Vagina (tissue), 2 donors: Measurements from ENCODE around the gene RPS25. TPM values are rescaled to one million over a fixed set of nuclear protein-coding genes. Genes with fewer than 3 reads are reported as not detected.
"Not testable (repeated sequence)": the region's sequence is repeated elsewhere in the genome, so short reads cannot be mapped to it uniquely, and the experiment has no call there.

Experiments used
- DNase-seq, 2 donors: peaks; one replicate each; pipeline ENCODE4 v3.0.0-alpha.2; 2017; ENCODE audit errors: extremely low spot score in 2 of 2
- H3K27ac ChIP-seq: fragments of 200-600 bp; sonication (generic); one replicate; pipeline ENCODE4 v1.5.1; 2019
- H3K27me3 ChIP-seq: fragments of 200-600 bp; sonication (generic); one replicate; pipeline ENCODE4 v1.5.1; 2019
- H3K36me3 ChIP-seq, 2 donors: fragments of 200-600 bp; sonication (generic); one replicate each; pipeline ENCODE4 v1.5.1; 2017 to 2019
- H3K4me1 ChIP-seq: fragments of 200-600 bp; sonication (generic); one replicate; pipeline ENCODE4 v1.5.1; 2019
- H3K4me3 ChIP-seq, 2 donors: fragments of 200-600 bp; sonication (generic); 1 replicate in 1 of 2; 2 replicates in 1 of 2; pipeline ENCODE4 v1.5.1; 2016 to 2019
- H3K9me3 ChIP-seq: fragments of 200-600 bp; sonication (generic); one replicate; pipeline ENCODE4 v1.5.1; 2019
- POLR2A ChIP-seq, 2 donors: fragments of 450-650 bp; IDR thresholded peaks; one replicate each; pipeline ENCODE4 v1.6.1; 2017; ENCODE audit warnings: antibody characterized with exemption in 2 of 2, mild to moderate bottlenecking in 2 of 2, moderate library complexity in 2 of 2
- POLR2AphosphoS5 ChIP-seq, 2 donors: sonication (generic); formaldehyde crosslinking; IDR thresholded peaks; one replicate each; pipeline ENCODE4 v1.9.0; 2017; ENCODE audit warnings: antibody characterized with exemption in 2 of 2, mild to moderate bottlenecking in 2 of 2, low read depth in 1 of 2; ENCODE audit not compliant: insufficient read depth in 1 of 2
- intact Hi-C: fragments of 100-400 bp; cut with DNase I; formaldehyde crosslinking; loops from one replicate; pipeline ENCODE4 v1.15.1; 2023
- total RNA-seq: library from RNA; depleted of rRNA; stranded (reverse); fragments of >200 nt; gene quantifications from one replicate; pipeline ENCODE4 v1.2.3, GENCODE V29; 2016
- TF ChIP-seq, protein P1 (sequence below), 3 experiments: fragments of 450-650 bp in 2 of 3; fragments of 200-600 bp in 1 of 3; sonication (generic) in 1 of 3; IDR thresholded peaks; one replicate each; pipeline ENCODE4 v1.5.1; 2017 to 2019; ENCODE audit warnings: antibody characterized with exemption in 3 of 3, mild to moderate bottlenecking in 2 of 3, moderate library complexity in 2 of 3

RPS25 gene
- total RNA-seq, 1 donor from 2014 or later = 1,843 TPM

DNA sequence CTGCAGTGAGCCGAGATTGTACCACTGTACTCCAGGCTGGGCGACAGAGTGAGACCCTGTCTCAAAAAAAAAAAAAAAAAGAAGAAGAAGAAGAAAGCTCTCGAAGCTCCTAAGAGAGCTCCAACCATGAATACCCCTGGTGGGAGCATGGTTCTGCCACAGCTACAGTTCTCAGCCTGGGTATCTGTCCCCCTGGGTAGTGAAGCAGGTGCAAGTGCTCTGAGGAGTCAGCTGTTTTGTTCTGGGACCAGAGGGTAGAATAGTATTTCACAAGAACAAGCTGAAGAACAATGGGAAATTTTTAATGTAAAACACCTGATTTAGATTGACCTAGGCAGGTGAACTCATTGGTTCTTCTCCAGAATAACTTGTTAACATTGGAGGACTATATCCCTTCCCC lies 43.1 kb upstream of the RPS25 start:
- DNase-seq = no peak
- Histone ChIP-seq H3K4me3 (no peak overlapping the region), H3K4me1 (peaks cover 27% of the 10 kb centered on the region), H3K27me3 (no peaks in the 10 kb centered on the region), H3K9me3 (no peaks in the 10 kb centered on the region), H3K36me3 (no peaks in the 10 kb centered on the region), H3K27ac (no peak overlapping the region)
- intact Hi-C loops = no loop called here
- TF ChIP-seq POLR2AphosphoS5 (IDR thresholded peaks at IDR 0.05; ENCODE audit: insufficient read depth in 1 of 2, low read depth in 1 of 2) = no peak
- TF ChIP-seq, protein P1, sequence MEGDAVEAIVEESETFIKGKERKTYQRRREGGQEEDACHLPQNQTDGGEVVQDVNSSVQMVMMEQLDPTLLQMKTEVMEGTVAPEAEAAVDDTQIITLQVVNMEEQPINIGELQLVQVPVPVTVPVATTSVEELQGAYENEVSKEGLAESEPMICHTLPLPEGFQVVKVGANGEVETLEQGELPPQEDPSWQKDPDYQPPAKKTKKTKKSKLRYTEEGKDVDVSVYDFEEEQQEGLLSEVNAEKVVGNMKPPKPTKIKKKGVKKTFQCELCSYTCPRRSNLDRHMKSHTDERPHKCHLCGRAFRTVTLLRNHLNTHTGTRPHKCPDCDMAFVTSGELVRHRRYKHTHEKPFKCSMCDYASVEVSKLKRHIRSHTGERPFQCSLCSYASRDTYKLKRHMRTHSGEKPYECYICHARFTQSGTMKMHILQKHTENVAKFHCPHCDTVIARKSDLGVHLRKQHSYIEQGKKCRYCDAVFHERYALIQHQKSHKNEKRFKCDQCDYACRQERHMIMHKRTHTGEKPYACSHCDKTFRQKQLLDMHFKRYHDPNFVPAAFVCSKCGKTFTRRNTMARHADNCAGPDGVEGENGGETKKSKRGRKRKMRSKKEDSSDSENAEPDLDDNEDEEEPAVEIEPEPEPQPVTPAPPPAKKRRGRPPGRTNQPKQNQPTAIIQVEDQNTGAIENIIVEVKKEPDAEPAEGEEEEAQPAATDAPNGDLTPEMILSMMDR (IDR thresholded peaks at IDR 0.05) = no peak
- TF ChIP-seq POLR2A (IDR thresholded peaks at IDR 0.05) = no peak

DNA sequence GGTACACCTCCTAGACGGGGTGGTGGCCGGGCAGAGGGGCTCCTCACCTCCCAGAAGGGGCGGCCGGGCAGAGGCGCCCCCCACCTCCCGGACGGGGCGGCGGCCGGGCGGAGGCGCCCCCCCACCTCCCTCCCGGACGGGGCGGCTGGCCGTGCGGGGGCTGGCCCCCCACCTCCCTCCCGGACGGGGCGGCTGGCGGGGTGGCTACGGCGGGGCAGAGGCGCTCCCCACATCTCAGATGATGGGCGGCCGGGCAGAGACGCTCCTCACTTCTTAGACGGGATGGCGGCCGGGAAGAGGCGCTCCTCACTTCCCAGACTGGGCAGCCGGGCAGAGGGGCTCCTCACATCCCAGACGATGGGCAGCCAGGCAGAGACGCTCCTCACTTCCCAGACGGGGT lies 41.0 kb upstream of the RPS25 start:
- Histone ChIP-seq H3K4me1 (peaks cover 38% of the 10 kb centered on the region), H3K36me3 (peaks cover 0 to 11% of the 10 kb centered on the region in 2 donors)
- H3K9me3 ChIP-seq, intact Hi-C loops, H3K4me3 ChIP-seq, H3K27me3 ChIP-seq, DNase-seq, H3K27ac ChIP-seq: not testable (repeated sequence)

DNA sequence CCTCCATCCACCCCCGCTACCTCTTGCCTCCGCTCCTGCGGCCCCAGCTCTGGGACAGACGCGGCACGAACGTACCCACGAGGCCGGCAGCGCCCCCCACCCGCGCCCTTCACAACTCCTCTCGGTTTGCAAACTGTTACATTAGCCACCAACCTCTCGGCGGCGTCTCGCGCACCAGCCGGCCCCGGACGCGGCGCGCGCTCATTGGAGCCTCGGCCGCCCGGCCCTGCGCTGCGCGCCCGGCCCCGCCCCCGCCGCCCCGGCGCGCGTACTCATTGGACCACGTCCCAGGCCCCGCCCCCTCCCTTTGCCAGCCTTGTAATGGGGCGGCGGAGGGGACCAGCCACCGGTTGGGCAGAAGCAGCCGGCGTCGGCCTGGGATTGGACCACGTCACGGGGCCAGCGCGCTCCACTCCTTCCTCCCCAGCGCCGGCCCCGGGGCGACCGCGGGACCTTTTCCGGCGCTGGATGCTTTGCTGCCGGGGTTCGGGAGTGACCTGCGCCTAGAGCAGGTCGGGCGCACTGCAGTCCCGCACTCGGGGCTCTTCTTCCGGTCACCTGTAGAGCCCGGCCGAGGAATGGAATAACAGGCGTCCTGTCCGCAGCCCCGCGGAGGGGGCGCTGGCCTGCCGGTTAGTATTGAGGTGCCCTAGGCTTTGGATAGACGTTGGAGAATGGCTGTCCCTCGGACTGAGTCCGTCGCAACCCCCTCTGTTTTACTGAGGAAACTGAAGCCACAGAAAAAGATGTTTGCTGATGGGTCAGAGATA lies 39.0 kb upstream of the RPS25 start, which contains the start of gene HYOU1:
HYOU1 (minus strand) TSS at position 206 of the 770 bp plus-strand sequence. CDS start 1,045 bp downstream, outside the sequence.
- Histone ChIP-seq H3K9me3 (no peaks in the 10 kb centered on the region), H3K27ac (peak within 1 kb of the TSS; percentile 72), H3K36me3 (peaks cover 0 to 30% of the 10 kb centered on the region in 2 donors), H3K27me3 (no peaks in the 10 kb centered on the region), H3K4me1 (peaks cover 28% of the 10 kb centered on the region), H3K4me3 (peak within 1 kb of the TSS; percentile 83 to 88)
- DNase-seq = peak in 1 of 2 donors; percentile 97
- intact Hi-C loops = no loop called here
- peak in 1 of 2 donors; percentile 79 for TF ChIP-seq POLR2A (IDR thresholded peaks at IDR 0.05)
- TF ChIP-seq, protein P1 (IDR thresholded peaks at IDR 0.05) = no peak
- peak; percentile 65 to 81 for TF ChIP-seq POLR2AphosphoS5 (IDR thresholded peaks at IDR 0.05; ENCODE audit: insufficient read depth in 1 of 2, low read depth in 1 of 2)

DNA sequence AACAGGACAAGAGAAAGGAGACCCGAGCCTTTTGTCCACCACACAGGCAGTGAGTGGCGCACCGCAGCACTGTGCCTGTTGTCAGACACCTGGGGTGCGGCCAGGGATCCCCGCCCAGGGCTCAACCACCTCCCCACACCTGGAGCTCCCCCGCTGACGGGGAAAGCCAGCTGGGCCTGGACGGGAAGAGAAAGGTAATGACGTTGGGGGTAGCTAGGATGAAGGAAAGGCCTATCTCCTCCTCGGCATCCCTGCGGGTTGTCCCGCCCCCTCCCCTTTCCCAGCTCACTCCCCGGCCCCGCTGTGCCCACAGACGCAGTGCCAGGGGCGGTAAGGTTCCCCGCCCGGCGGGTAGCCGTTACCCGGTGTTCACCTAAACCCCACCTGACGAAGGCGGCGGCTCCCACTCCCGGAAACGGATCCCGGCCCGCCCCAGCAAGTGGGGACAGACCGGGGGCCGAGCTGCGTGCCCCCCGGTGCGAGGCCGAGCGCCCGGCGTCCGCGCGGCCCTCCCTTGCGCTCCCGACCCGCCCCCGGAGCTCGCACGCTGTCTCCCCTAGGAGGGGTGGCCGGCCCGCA lies 38.4 kb upstream of the RPS25 start:
- intact Hi-C loops = no loop called here
- no peak for TF ChIP-seq POLR2A (IDR thresholded peaks at IDR 0.05)
- TF ChIP-seq, protein P1 (IDR thresholded peaks at IDR 0.05) = no peak
- no peak for TF ChIP-seq POLR2AphosphoS5 (IDR thresholded peaks at IDR 0.05; ENCODE audit: insufficient read depth in 1 of 2, low read depth in 1 of 2)
- Histone ChIP-seq H3K36me3 (peaks cover 0 to 36% of the 10 kb centered on the region in 2 donors), H3K9me3 (no peaks in the 10 kb centered on the region), H3K4me1 (peaks cover 28% of the 10 kb centered on the region), H3K27ac (peak overlapping the region; percentile 72), H3K4me3 (peak overlapping the region; percentile 83 to 88), H3K27me3 (no peaks in the 10 kb centered on the region)
- no peak for DNase-seq

DNA sequence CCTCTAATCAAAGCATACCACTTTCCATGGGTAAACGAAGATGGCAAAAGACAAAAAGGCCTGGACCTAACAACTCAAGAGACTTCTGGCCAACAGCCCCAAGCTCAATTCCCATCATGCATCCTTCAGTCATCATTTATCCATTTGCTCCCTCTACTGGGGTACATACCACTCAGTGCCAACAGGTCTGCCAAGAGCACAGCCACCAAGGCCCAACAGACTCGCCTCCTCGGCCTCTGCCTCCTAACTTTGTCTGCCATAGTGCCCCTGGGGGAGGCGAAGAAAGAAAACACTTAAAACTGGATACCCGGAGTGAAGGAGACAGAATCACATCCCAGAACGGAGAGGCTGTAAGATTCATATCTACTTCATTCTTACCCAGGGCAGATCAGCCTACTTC lies 37.8 kb upstream of the RPS25 start:
- Histone ChIP-seq H3K36me3 (peaks cover 0 to 42% of the 10 kb centered on the region in 2 donors), H3K27me3 (no peaks in the 10 kb centered on the region), H3K9me3 (no peaks in the 10 kb centered on the region), H3K4me3 (peak overlapping the region; percentile 83 to 88), H3K27ac (no peak overlapping the region), H3K4me1 (peaks cover 28% of the 10 kb centered on the region)
- no peak for DNase-seq
- TF ChIP-seq, protein P1 (IDR thresholded peaks at IDR 0.05) = no peak
- no peak for TF ChIP-seq POLR2AphosphoS5 (IDR thresholded peaks at IDR 0.05; ENCODE audit: insufficient read depth in 1 of 2, low read depth in 1 of 2)
- TF ChIP-seq POLR2A (IDR thresholded peaks at IDR 0.05) = no peak
- intact Hi-C loops = no loop called here
